Measurements from ENCODE around the gene ADTRP. TPM values are rescaled to one million over a fixed set of nuclear protein-coding genes. Genes with fewer than 3 reads are reported as not detected.
A peak's percentile ranks its signal among the peaks of the same experiment; 100 is the strongest.
"Not testable (repeated sequence)": the region's sequence is repeated elsewhere in the genome, so short reads cannot be mapped to it uniquely, and the experiment has no call there.

The ADTRP gene
- total RNA-seq, 4 donors from 2014 or later: 0.66 to 0.92 TPM; not detected in 2

DNA sequence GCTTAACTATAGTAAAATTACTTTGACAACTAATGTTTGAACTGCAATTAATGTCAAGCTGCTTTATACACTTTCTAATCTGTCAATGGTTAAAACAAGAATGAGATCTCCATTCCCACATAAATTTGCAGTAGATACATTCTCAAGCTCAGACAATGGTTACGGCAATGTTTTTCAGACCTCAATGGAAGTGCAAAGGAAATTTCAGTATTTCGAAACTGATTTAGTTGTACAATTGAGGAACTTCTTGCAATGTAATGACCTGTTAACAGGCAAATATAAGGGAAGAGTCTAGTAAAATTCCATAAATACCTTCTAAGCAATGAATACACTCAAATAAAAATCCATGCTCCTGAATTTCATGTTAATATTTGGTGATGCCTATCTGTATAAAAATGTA, 94.7 kb downstream of the ADTRP start:
- H3K36me3 ChIP-seq: no peaks in the 10 kb centered on the region
- no peak overlapping the region for H3K4me3 ChIP-seq
- no peak for TF ChIP-seq POLR2A (IDR thresholded peaks at IDR 0.05; ENCODE audit: low read depth)
- TF ChIP-seq EP300 (IDR thresholded peaks at IDR 0.05): no peak
- no peak for TF ChIP-seq POLR2AphosphoS5 (IDR thresholded peaks at IDR 0.05)
- no peak for TF ChIP-seq CTCF (IDR thresholded peaks at IDR 0.05)
- H3K4me1 ChIP-seq: peaks cover 0 to 14% (median 4%) of the 10 kb centered on the region in 4 donors
- no peak overlapping the region for H3K27ac ChIP-seq (replicated peaks in 1 of 4)
- intact Hi-C loops (cut with DNase I): no loop called here
- DNase-seq (ENCODE audit: extremely low spot score): no peak
- H3K9me3 ChIP-seq: no peaks in the 10 kb centered on the region
- no peaks in the 10 kb centered on the region for H3K27me3 ChIP-seq
- 92% methylated on average over 2 of the region's 2 CpGs for WGBS

DNA sequence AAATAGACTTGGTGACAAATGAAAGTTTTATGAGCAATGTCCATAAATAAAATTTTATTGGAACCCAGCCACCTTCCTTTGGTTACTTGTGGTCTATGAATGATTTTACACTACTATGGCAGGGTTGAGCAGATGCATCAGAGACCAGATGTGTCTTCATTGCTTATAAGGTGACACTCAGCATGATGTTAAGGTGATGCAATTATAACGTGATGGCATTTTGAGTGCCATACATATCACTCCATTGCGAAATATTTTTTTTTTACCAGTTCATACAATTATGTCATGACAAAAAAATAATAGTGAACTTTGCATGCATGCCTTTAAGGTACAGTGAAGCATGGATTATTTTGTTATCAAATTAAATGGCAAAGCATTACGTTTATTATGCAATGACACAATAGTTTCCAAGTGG, 96.0 kb downstream of the ADTRP start:
- WGBS: 52% methylated on average over 3 of the region's 3 CpGs
- Histone ChIP-seq H3K27ac (replicated peaks in 1 of 4) (no peak overlapping the region), H3K4me3 (no peak overlapping the region), H3K4me1 (peaks cover 0 to 14% (median 4%) of the 10 kb centered on the region in 4 donors), H3K27me3 (no peaks in the 10 kb centered on the region), H3K9me3 (no peaks in the 10 kb centered on the region), H3K36me3 (no peaks in the 10 kb centered on the region)
- DNase-seq (ENCODE audit: extremely low spot score): no peak
- TF ChIP-seq CTCF (IDR thresholded peaks at IDR 0.05) (no peak), POLR2A (IDR thresholded peaks at IDR 0.05; ENCODE audit: low read depth) (no peak)
- intact Hi-C loops (cut with DNase I): no loop called here

- WGBS: 52% methylated on average over 2 of the region's 2 CpGs
- H3K4me1 ChIP-seq: peaks cover 0 to 14% (median 4%) of the 10 kb centered on the region in 4 donors
- no peaks in the 10 kb centered on the region for H3K9me3 ChIP-seq
- DNase-seq (ENCODE audit: extremely low spot score): peak; percentile 29
- TF ChIP-seq POLR2A (IDR thresholded peaks at IDR 0.05; ENCODE audit: low read depth): no peak
- no peak for TF ChIP-seq EP300 (IDR thresholded peaks at IDR 0.05)
- H3K27me3 ChIP-seq: no peaks in the 10 kb centered on the region
- no peaks in the 10 kb centered on the region for H3K36me3 ChIP-seq
- H3K4me3 ChIP-seq: no peak overlapping the region
- intact Hi-C loops (cut with DNase I): no loop called here
- no peak overlapping the region for H3K27ac ChIP-seq (replicated peaks in 1 of 4)
Observed at GRCh38 chr6:11681770-11682169, 96.8 kb downstream of the ADTRP start.

DNA sequence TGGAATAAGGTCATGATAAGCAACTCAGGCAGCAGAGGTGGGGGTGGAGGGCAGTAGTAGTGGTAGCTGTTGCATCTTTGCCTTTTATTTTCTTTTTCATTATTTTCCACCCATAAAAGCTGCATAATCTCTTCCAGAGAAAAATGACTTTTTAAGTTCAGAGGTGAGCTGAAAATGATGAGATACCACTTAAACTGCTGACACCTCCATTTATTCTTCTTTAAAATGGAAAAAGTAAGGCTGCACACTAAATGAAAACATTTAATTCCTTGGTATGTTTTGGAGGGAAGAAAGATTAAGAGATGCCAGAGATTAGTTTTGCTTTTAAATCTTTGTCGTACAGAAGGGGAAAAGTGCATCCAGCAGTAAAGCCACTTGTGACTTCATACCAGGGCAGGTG, 97.2 kb downstream of the ADTRP start:
- H3K4me1 ChIP-seq: peaks cover 0 to 14% (median 4%) of the 10 kb centered on the region in 4 donors
- H3K27ac ChIP-seq (replicated peaks in 1 of 4): no peak overlapping the region
- H3K36me3 ChIP-seq: no peaks in the 10 kb centered on the region
- no peak for DNase-seq (ENCODE audit: extremely low spot score)
- TF ChIP-seq CTCF (IDR thresholded peaks at IDR 0.05): no peak
- no peaks in the 10 kb centered on the region for H3K9me3 ChIP-seq
- no peak overlapping the region for H3K4me3 ChIP-seq
- WGBS: 68% methylated on average over 1 of the region's 1 CpG
- intact Hi-C loops (cut with DNase I): no loop called here
- H3K27me3 ChIP-seq: no peaks in the 10 kb centered on the region

DNA sequence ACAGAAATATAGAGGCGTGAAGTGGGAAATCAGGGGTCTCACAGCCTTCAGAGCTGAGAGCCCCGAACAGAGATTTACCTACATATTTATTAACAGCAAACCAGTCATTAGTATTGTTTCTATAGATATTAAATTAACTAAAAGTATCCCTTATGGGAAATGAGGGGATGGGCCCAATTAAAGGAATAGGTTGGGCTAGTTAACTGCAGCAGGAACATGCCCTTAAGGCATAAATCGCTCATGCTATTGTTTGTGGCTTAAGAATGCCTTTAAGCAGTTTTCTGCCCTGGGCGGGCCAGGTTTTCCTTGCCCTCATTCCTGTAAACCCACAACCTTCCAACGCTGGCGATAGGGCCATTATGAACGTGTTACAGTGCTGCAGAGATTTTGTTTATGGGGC, 98.1 kb downstream of the ADTRP start:
- H3K4me3 ChIP-seq; intact Hi-C loops (cut with DNase I); H3K9me3 ChIP-seq; H3K36me3 ChIP-seq; H3K27me3 ChIP-seq; H3K27ac ChIP-seq (replicated peaks in 1 of 4); DNase-seq (ENCODE audit: extremely low spot score): not testable (repeated sequence)
- WGBS: 94% methylated on average over 7 of the region's 7 CpGs
- H3K4me1 ChIP-seq: peaks cover 0 to 14% (median 4%) of the 10 kb centered on the region in 4 donors

DNA sequence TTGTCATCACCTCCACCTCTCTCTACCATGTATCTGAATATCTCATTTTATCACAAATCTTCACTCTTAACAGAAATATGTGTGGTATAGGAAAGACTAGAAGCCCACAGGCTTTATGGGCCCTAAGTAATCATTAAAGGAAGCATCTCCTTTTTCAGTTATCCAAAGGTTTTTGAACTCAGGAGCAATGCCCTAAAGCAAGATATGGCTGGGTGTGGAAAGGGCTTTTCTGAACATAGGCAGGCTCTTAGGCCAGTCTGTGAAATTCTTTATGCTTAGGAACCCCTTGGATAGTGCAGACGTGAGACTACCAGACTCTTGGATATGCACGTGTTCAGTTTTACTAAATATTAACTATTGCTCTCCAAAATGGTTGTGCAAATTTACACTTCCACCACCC, 99.5 kb downstream of the ADTRP start:
- intact Hi-C loops (cut with DNase I): no loop called here
- no peak for DNase-seq (ENCODE audit: extremely low spot score)
- Histone ChIP-seq H3K36me3 (no peaks in the 10 kb centered on the region), H3K4me3 (no peak overlapping the region), H3K27ac (replicated peaks in 1 of 4) (no peak overlapping the region), H3K27me3 (no peaks in the 10 kb centered on the region), H3K9me3 (no peaks in the 10 kb centered on the region), H3K4me1 (peaks cover 0 to 14% (median 4%) of the 10 kb centered on the region in 4 donors)
- TF ChIP-seq CTCF (IDR thresholded peaks at IDR 0.05) (no peak), POLR2AphosphoS5 (IDR thresholded peaks at IDR 0.05) (no peak), EP300 (IDR thresholded peaks at IDR 0.05) (no peak), POLR2A (IDR thresholded peaks at IDR 0.05; ENCODE audit: low read depth) (no peak)
- WGBS: 75% methylated on average over 2 of the region's 2 CpGs

All from esophagus muscularis mucosa (tissue), 4 donors.